ENCODE results near the gene MACROH2A2.
"Not testable (repeated sequence)": the region's sequence is repeated elsewhere in the genome, so short reads cannot be mapped to it uniquely, and the experiment has no call there.

Gene MACROH2A2

DNA sequence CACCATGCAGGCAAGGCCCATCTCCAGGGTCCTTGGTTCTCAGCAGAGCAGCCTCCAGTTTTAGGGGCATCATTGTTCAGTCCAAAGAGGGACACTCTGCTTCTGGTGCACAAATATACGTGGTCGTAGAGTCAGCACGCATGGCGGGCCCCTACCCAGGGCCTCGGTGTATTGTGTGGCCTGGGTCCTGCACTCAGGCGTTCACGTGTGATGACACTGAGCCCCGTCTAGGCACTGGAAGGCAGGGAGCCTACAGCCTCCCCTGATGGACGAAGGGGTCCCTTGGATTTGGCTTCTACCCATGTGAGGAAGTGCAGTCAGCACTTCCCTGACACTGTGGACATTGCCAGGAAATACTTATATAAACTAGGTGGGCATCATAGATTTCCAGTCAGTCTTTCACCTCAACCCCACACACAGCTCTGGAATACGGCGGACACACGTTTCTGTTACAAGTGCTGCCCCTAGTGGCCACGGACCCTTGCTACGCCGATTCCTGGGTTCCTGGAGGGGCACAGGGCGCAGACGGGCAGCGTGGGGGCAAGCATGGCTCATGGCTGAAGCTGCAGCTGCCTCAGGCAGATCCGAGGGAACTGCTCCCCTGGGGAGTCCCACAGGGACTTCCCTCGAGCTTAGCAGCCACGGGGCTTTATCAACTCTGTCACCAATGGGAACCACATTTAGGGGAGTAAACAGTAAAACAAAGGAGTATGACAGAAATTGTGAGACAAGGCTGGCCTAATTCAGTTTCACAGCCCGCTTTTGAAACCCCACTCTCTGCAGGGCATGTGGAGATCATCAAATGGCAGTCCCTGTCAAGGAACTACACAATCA, 54.5 kb downstream of the MACROH2A2 start:
- DNase-seq: no peak

DNA sequence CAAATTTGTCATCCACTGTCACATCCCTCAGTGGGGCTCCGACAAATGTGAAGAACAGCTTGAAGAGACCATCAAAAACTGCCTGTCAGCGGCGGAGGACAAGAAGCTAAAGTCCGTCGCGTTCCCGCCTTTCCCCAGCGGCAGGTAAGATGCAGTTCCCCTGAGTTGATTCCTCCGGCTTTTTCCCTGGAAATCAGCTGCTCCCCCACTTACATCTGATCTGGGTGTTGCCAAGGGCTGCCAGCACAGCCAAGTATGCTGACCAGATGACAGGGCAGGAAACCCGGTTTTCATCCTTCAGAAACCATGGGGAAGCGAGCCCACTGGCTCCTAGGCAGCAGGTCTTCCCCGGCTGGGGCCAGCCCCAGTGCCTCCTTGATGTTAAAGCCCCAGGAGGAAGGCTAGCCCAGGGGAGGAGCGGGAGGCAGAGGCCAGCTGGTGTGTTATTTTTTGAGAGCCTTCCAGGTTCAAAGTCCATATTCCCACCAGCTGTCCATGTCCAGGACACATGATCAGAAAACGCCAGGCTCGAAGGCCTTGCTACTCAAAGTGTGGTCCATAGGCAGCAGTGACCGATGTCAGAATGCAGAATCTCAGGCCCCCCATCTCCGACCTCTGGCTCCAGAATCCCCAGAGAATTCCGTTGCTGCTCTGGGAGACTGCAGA, 56.6 kb downstream of the MACROH2A2 start:
- no peak for DNase-seq

DNA sequence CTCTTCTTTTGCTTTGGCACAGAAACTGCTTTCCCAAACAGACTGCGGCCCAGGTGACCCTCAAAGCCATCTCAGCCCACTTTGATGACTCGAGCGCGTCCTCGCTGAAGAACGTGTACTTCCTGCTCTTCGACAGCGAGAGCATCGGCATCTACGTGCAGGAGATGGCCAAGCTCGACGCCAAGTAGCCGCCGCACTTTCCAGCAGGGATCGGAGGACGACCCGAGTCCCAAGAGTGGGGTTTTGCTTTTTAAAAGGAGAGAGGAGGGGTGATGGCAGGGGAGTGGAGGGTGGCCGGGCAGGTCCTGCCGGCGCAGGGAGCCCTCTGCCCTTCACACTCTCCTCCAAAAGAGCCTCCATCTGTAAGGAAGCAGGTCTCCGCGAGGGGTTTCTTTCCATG, 58.9 kb downstream of the MACROH2A2 start:
- no peak for DNase-seq

DNA sequence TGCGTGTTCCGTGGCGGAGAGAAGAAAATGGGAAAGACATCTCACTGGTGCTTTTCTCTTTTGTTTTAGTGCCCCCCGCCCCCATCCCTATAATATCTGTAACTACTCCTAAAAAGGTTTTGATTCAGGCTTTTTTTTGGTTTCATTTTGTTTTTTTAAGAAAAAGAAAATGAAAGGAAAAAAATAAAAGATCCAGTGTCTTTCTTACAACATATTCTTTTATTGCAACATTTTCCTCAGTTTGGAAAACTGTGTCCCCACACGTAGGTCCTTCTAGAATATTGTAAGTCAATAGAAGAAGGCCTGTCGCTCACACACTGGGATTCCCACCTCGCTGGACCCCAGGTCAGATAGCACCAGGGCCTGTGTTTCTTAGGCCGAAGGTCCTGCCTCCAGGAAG, 59.4 kb downstream of the MACROH2A2 start:
- no peak for DNase-seq

DNA sequence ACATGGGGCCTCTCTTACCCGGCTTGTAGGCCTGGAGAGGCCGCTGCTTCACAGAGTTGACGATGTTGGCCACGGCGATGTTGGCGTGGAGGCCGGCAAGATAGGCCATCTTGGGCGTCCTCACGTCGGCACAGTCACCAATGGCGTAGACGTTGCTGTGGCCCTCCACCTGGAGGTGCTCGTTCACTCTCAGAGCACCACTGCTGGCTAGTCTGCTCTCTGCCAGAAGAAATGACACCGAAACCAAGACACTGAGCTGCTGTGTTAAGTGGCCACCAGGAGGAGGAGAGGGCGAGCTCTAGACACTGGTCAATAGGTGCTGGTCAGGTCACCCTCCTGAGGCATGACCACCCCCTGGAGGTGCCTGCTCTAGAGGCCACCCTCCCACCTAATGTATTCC, 62.3 kb downstream of the MACROH2A2 start:
- DNase-seq: no peak

DNA sequence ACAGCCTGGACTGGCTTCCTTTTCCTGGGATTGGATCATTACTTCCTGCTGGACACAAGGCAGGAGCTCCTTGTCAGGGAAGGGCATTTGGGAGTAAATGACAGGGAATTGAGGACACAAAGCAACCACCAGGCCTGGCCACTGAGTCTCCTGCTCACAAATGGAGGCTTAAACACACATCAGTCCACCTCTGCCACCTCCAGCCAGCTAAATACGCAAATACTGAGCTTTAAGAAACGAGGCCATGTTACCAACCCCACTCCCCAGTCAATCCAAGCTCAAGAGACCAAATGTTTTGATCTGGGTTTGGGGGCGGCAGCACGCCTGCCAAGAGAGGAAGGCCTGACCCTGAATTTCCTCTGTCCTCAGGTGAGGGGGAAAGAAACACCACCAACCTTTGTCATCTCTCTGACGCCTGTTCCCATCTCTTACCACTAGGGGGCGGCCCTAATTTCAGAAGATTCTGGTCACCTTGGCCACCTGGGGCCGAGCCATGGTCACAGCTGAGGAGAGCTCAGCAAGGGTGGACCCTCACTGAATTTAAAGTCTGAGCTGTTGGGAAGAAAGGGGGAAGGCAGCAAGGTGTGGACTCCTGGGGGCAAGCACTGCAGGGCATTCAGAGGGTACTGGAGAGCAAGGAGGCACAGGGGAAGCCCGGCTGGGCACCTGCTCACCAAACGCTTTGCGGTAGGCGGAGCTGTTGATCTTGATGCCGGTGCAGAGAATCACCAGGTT, 63.5 kb downstream of the MACROH2A2 start:
- peak; percentile 57 for DNase-seq

DNA sequence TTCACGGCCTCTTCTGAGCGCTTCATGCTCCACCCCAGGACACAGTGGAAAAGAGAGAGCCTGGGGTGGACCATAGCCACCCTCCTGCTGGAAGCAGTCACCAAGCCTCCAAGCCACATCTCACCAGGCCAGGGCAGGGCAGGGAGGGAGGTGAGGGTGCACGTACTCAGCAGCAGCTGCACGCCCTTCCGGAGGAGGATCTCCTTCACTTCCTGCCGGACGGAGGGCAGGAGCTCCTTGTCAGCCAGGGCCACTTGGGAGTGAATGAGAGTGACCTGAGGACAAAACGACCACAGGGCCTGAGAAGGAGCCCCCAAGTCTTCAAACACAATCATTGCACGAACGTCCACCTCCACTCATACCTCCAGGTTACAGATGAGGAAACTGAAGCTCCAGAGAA, 65.0 kb downstream of the MACROH2A2 start:
- no peak for DNase-seq

DNA sequence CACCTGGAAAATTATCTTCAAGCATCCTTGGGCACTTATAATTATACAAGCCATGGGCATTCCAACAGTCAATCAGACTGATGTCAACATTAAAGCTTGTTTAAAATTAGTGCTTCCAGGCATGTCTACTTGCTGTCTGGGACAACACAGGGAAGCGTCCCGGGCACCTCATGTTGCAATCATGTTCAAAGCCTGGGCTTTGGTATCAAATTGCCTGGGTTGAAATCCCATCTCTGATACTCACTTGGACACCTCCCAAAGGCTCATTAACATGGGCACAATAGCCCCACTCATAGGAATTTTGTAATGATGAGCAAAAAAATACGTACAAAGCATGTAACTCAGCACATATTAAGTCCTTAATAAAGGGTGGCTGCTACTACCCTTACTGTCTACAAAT, 65.5 kb downstream of the MACROH2A2 start:
- no peak for DNase-seq

DNA sequence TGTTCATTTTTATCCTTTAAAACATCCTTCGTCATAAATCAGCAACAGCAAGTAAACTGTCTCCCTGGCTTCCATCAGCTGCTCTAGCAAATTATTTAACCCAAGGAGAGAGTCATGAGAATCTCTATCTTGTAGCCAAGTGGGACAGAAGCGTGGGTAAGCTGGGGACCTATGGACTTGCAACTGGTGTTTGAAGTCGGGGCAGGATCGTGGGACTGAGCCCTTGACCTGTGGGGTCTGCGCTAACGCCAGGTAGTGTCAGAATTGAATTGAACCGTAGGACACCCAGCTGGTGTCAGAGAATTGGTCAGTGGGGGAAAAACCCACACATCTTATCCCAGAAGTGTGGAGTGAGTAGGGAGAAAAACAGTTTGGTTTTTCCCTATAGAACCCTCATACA, 66.6 kb downstream of the MACROH2A2 start:
- DNase-seq: no peak

DNA sequence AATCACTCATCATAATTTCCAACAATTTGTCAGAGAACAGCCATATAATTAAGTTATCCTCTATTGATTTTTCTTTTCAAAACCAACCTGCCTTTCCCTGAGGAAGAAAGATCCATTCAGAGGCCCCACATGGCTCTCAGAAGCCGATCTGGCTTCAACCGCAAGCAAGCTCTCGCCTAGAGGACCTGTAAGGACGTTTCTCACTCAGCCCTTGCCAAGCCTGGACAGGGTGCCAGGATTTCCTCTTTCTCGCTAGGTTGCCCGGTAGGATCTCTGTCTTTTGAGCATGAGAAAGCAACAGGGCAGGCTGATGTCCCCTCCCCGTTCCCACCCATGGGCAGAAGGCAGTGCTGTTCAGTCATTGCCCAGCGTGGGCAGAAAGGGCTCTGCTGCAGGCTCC, 67.0 kb downstream of the MACROH2A2 start:
- DNase-seq: no peak

DNA sequence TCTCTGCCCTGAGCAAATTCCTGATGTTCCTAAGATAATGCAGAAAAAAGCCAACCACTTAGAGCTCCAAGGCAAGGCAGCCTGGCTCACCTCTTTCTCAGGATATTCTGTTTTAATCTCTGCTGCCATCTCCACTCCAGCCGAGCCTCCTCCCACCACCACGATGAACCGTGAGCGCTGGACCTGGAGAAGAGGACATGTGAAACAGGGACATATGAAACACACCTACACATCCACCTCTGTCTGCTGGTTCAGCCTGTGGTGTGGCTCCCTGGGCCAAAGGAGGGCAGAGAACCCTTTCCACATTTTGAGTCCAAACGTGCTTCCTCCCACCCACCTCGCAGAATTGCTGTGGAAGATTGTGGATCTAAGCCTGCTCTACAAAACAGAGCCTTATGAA, 67.8 kb downstream of the MACROH2A2 start:
- DNase-seq: no peak

DNA sequence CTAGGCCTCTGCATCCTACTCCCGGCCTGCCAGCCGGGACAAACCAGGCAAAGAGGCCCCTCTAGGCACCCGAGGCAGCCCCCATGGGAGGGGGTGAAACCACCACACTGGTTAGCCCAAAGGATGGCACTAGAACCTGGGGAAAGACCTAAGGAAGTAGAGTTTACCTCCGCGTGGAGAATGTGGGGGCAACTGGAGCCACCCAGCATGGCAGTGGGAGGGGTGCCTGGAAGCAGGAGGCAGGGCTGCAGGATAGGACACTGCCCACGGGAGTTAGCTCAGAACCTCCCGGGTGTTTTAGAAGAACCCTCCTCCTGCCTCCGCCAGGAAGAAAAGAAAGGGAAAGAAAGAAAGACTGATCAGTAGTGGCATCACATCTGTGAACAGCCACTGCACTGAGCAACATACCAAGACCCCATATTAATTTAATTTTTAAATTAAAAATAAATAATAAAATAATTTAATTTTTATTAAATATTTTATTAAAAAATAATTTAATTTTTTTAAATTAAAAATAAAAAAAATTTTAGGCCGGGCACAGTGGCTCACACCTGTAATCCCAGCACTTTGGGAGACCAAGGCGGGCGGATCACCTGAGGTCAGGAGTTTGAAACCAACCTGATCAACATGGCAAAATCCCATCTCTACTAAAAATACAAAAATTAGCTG, 68.8 kb downstream of the MACROH2A2 start:
- DNase-seq: no peak

DNA sequence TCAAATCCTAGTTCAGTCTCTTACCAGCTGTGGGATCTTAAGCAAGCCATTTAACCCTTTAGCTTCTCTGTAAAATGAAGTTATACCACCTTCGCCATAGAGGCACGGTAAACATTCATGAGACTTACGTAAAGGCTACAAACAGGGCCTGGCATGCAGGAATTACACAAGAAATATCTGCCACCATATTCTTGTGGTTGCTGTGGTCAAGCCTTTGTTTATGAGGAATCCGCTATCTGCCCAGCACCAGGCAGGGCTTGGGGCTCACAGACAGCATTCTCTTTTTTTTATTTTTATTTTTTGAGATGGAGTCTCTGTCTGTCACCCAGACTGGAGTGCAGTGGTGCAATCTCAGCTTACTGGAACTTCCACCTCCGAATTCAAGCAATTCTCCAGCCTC, 70.1 kb downstream of the MACROH2A2 start:
- no peak for DNase-seq

DNA sequence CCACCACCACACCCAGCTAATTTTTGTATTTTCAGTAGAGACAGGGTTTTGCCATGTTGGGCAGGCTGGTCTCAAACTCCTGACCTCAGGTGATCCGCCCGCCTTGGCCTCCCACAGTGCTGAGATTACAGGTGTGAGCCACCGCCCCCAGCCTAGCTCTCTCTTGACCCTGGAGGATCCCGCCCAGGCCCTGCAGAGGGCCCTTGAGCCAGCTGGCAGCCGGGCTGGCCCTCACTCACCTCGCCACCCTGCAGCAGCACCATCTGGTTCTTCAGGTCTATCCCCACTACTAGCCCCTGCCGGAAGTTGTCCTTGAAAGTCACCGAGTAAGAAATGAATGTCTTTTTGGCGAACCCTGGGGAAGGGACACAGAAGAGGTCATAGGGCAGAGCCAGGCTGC, 70.5 kb downstream of the MACROH2A2 start:
- DNase-seq: not testable (repeated sequence)

DNA sequence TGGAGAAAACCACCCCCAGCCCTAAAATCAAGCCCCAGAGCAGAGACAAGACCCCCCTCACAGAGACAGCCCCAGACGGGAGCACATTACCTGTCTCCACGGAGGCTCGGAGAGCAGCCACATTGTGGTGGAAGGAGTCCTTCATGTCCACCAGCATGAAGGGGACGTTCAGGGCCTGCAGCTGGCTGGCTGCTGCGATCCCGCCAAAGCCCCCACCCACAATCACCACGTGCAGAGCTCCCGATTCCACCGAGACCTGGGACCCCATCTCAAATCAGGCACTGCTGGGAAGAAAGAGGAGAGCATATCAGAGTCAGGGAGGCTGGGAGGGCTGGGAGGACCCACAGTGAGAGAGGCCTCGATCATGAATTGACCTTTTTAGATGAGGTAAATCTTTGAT, 71.2 kb downstream of the MACROH2A2 start:
- no peak for DNase-seq

DNA sequence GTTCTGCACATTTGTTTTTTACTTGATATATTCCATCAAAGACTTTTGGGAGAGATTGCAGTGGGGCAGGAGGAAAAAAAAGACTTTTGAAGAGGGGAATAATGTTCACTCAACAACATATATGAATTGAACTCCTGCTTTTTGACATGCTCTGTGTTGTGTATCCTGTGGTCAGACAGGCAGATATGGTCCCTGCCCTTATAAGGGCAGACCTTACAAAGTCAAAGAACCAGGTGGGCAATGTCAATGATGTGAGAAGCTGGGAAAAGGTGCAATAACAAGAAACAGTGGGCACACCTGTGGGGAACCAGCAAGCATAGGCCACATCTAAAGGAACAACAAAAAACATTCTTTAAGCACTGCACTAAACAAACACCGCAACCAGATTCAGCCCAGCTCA, 71.8 kb downstream of the MACROH2A2 start:
- no peak for DNase-seq

DNA sequence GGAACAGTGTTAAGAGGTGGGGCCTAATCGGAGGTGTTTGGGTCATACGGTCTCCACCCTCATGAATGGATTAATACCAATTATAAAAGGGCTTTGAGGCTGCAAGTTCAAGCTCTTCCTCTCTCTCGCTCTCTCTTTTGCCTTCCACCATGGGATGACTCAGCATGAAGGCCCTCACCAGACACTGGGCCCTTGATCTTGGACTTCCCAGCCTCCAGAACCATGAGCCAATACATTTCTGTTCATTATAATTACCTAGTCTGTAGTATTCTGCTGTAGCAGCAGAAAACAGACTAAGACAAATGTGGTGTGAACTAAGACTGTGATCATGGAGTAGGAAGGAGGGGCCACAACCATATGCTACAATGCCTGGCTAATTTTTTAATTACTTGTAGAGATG, 72.3 kb downstream of the MACROH2A2 start:
- DNase-seq: no peak

DNA sequence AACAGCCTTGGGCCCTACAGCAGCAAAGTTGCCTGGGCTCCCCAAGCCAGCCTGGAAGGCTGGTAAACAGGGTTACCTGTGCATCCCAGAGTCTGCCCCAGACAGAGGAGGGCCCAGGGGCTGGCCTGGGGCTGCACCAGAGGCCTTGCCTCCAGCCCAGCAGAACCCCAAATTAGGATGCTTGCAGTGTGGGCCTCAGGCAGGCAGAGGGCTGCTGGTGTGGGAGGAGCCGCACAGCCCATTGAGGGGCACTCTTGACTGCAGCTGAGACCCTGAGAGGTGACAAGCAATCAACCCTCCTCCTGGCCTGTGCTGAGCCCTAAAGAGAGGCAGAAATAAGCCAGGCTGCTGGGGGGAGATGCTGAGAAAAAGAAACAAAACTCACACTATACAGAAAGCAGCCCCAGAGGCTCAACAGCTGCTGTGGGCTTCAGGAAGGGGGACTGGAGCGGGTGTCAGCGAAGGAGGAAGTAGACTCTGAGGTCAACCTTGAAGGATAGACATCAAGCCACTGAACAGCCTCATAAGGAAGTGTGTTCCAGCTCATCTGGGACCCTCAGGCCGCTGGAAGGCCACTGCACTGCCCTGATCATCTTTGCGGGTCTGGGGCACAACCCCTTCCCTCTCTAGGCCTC, 73.4 kb downstream of the MACROH2A2 start:
- no peak for DNase-seq

DNA sequence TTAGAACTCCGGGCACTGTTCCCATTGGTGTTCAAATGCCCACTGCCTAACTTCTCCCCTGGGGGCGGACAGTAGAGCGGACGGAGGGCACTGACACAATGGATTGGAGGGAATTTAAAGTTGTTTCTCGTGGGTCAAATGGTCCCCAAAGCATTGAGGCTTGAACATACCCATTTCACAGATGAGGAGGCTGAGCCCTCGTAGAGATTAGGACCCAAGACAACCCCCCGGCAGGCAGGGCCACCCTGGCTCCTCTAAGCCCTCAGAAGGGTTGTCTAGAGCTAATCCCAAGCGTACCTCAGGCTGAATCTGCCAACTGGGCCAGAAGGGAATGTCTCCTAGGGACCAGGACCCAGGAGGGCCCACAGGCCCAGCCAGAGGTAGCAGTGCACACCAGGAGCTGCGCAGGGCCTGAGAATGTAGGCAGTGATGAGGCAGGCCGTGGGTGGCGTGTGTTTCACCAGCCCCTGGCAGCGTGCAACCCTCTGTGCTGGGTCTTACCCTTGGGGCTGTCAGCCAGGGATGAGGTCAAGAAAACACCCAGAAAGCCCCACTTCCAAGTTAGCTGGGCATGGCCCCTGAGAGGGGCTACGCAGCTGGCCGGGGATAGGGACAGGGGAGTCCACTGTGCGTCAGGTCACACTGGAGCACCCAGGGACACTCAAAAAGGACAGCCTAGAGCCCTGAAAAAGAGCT, 74.2 kb downstream of the MACROH2A2 start:
- DNase-seq: no peak

DNA sequence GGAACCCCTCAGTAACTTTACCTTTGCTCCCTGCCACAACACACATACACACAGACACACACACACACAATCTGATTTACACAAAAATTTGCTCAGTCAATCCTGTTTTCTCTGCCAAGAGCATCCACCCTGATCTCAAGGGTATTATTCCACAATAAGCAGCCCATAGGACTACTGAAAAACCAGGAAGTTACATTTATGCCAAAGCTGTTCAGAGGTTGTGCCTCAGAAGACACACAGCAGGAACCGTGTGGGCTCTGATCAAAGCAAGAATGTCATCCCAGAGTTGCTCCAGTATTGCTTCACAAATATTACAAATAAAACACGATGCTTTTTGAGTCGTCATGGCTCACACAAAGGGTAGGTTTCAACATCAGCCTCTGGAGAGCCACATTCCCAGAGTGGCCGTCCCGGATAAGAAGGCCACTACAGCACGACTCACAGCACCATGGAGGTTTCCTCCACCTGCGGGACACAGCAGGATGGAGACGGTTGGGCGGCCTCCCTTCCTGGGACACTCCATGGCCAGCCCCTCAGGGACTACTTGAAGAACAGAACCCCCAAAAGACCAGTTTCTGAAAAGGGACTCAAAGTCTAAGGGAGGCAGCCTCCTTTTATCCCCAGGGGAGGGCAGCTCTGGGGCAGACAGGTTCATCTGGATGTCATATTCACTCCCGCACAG, 78.4 kb downstream of the MACROH2A2 start:
- no peak for DNase-seq

DNA sequence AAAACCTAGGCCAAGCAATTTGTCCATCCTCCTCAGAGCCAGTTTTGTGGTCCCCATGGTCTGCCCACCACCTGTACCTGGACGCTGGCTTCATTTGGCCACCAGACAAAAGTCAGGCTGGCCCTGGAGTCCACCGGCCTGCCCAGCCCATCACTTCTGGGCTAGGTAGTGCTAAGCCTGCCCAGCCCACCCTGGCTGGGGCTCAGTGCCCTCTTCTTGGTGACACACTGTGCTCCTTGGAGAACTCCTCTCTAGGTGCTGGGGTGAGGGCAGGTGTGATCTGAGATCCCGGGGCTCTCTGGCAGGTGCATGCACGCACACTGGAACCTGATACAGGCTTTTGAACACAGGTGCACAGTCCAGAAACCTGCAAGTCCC, 78.9 kb downstream of the MACROH2A2 start:
- no peak for DNase-seq

All from activated CD4-positive, alpha-beta T cell treated with anti-CD3 and anti-CD28 coated beads, Interleukin-2, amount 50 U/mL, for 16 hours (primary cell).